GM12872 (cell line): ENCODE results near the gene SLC12A2.

ENCODE experiments used
- CTCF ChIP-seq: IDR thresholded peaks from 3 replicates; pipeline ENCODE4 v1.5.1; 2011; ENCODE audit warnings: low read depth, mild to moderate bottlenecking, low read length, moderate library complexity; ENCODE audit not compliant: insufficient read depth

SLC12A2 gene

GRCh38 chr5:128237546-128237945, 154.0 kb downstream of the SLC12A2 start:
- TF ChIP-seq CTCF: no peak
